Esophagus muscularis mucosa (tissue), 3 donors: ENCODE results near the gene ZNF438.

ENCODE experiments used
- CTCF ChIP-seq, 3 experiments: fragments of 200-600 bp in 2 of 3; fragments of 450-650 bp in 1 of 3; sonication (generic) in 2 of 3; IDR thresholded peaks; one replicate each; pipeline ENCODE4 v1.5.1; 2017 to 2019; ENCODE audit warnings: antibody characterized with exemption in 3 of 3, mild to moderate bottlenecking in 2 of 3, moderate library complexity in 1 of 3
- POLR2A ChIP-seq: fragments of 450-650 bp; IDR thresholded peaks from one replicate; pipeline ENCODE4 v1.6.1; 2017; ENCODE audit warnings: antibody characterized with exemption, moderate library complexity, mild to moderate bottlenecking, low read depth

- TF ChIP-seq CTCF (IDR thresholded peaks at IDR 0.05) (no peak), POLR2A (no peak)
Observed at GRCh38 chr10:30959836-30960210, 71.8 kb downstream of the ZNF438 start.
